Loucy (cell line): Measurements from ENCODE around the gene CCDC28B.

Source experiments
- H2AFZ ChIP-seq: fragments of 200-600 bp; sonication (generic); 2 replicates; pipeline ENCODE4 v1.6.0; 2016; ENCODE audit warnings: antibody characterized with exemption, mild to moderate bottlenecking, low read length, moderate library complexity
- H3F3A ChIP-seq: fragments of 200-600 bp; 2 replicates; pipeline ENCODE4 v1.6.0; 2016; ENCODE audit warnings: antibody characterized with exemption, low read depth, mild to moderate bottlenecking
- H3K27me3 ChIP-seq: fragments of 200-600 bp; sonication (generic); 2 replicates; pipeline ENCODE4 v1.6.1; 2014; ENCODE audit warnings: low read length, mild to moderate bottlenecking; ENCODE audit not compliant: insufficient read depth, poor library complexity, severe bottlenecking
- H3K36me3 ChIP-seq: fragments of 200-600 bp; sonication (generic); 2 replicates; pipeline ENCODE4 v1.6.1; 2016; ENCODE audit warnings: low read length; ENCODE audit not compliant: insufficient read depth
- H3K4me1 ChIP-seq: fragments of 200-600 bp; sonication (generic); 2 replicates; pipeline ENCODE4 v1.5.1; 2014; ENCODE audit warnings: low read length, mild to moderate bottlenecking; ENCODE audit not compliant: insufficient read depth, poor library complexity, severe bottlenecking
- H3K4me2 ChIP-seq: fragments of 200-600 bp; sonication (generic); 2 replicates; pipeline ENCODE4 v1.6.0; 2014; ENCODE audit warnings: antibody characterized with exemption, low read length, low read depth, mild to moderate bottlenecking; ENCODE audit not compliant: poor library complexity, severe bottlenecking
- H3K4me3 ChIP-seq: fragments of 200-600 bp; sonication (generic); 2 replicates; pipeline ENCODE4 v1.5.1; 2014; ENCODE audit warnings: low read length, mild to moderate bottlenecking, mixed read lengths; ENCODE audit not compliant: poor library complexity, severe bottlenecking
- H3K79me2 ChIP-seq: fragments of 200-600 bp; sonication (generic); 2 replicates; pipeline ENCODE4 v1.6.1; 2014; ENCODE audit warnings: low read length; ENCODE audit not compliant: insufficient read depth
- H3K9ac ChIP-seq: fragments of 200-600 bp; sonication (generic); 2 replicates; pipeline ENCODE4 v1.6.0; 2014; ENCODE audit warnings: mild to moderate bottlenecking, low read depth, low read length, moderate library complexity; ENCODE audit not compliant: poor library complexity, severe bottlenecking
- H3K9me2 ChIP-seq: fragments of 200-600 bp; sonication (generic); replicated peaks from 2 replicates; pipeline ENCODE4 v1.6.1; 2016; ENCODE audit warnings: low read depth, low read length, mixed read lengths
- H3K9me3 ChIP-seq: fragments of 200-600 bp; sonication (generic); 2 replicates; pipeline ENCODE4 v1.6.1; 2014; ENCODE audit warnings: mild to moderate bottlenecking, antibody characterized with exemption, low read length, low read depth; ENCODE audit not compliant: insufficient read depth
- H4K20me1 ChIP-seq: fragments of 200-600 bp; sonication (generic); 2 replicates; pipeline ENCODE4 v1.6.0; 2014; ENCODE audit warnings: antibody characterized with exemption, low read length, mild to moderate bottlenecking; ENCODE audit not compliant: insufficient read depth, poor library complexity, severe bottlenecking
- CTCF ChIP-seq: fragments of 200-600 bp; sonication (generic); conservative IDR thresholded peaks from 2 replicates; pipeline ENCODE4 v1.5.1; 2014; ENCODE audit warnings: mild to moderate bottlenecking, antibody characterized with exemption, low read length
- EZH2phosphoT487 ChIP-seq: fragments of 200-600 bp; IDR thresholded peaks from 2 replicates; pipeline ENCODE4 v1.6.1; 2018; ENCODE audit warnings: antibody characterized with exemption, mild to moderate bottlenecking, moderate library complexity, borderline replicate concordance

CCDC28B gene

GRCh38 chr1:32216566-32216965 is 16.2 kb downstream of the CCDC28B start:
- Histone ChIP-seq H3K79me2 (no peaks in the 10 kb centered on the region), H3K4me2 (no peak overlapping the region), H3K4me1 (peaks cover 7% of the 10 kb centered on the region), H3K27me3 (no peaks in the 10 kb centered on the region), H3K4me3 (no peak overlapping the region), H3K9me2 (no peaks in the 10 kb centered on the region), H4K20me1 (no peaks in the 10 kb centered on the region), H2AFZ (no peak overlapping the region), H3F3A (no peaks in the 10 kb centered on the region), H3K9me3 (no peaks in the 10 kb centered on the region), H3K9ac (no peak overlapping the region), H3K36me3 (no peaks in the 10 kb centered on the region)
- TF ChIP-seq EZH2phosphoT487 (no peak), CTCF (no peak)

DNA sequence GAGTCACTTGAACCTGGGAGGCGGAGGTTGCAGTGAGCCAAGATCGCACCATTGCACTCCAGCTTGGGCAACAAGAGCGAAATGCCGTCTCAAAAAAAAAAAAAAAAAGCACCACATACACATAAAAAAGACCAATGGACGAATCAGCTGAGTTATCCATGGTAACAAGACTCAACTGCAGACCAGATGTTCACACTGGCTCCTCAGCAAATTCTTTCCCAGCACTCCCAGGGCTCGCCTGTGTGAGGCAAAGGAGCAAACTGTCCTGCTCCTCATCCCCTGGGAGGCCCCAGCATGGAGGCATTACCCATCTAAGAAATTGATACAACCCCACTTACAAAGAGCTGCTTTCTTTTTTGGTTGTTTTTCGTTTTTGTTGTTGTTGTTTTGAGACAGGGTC is 18.6 kb downstream of the CCDC28B start:
- Histone ChIP-seq H3K9ac (no peak overlapping the region), H3K79me2 (peaks cover 18% of the 10 kb centered on the region), H3K9me2 (no peaks in the 10 kb centered on the region), H3F3A (no peaks in the 10 kb centered on the region), H3K4me2 (no peak overlapping the region), H3K9me3 (no peaks in the 10 kb centered on the region), H3K4me1 (peaks cover 24% of the 10 kb centered on the region), H3K36me3 (no peaks in the 10 kb centered on the region), H4K20me1 (no peaks in the 10 kb centered on the region), H2AFZ (no peak overlapping the region), H3K4me3 (no peak overlapping the region), H3K27me3 (no peaks in the 10 kb centered on the region)
- TF ChIP-seq CTCF (no peak), EZH2phosphoT487 (no peak)

- Histone ChIP-seq H3K36me3 (no peaks in the 10 kb centered on the region; the same call in 1 of the 2 replicates), H3K4me2 (peak overlapping the region; percentile 91), H3K4me1 (peaks cover 27% of the 10 kb centered on the region), H4K20me1 (no peaks in the 10 kb centered on the region), H3K9me2 (no peaks in the 10 kb centered on the region), H3K27me3 (no peaks in the 10 kb centered on the region), H3K79me2 (peaks cover 22% of the 10 kb centered on the region), H3K9me3 (no peaks in the 10 kb centered on the region), H2AFZ (no peak overlapping the region), H3K4me3 (peak overlapping the region; percentile 90), H3K9ac (no peak overlapping the region), H3F3A (no peaks in the 10 kb centered on the region)
- TF ChIP-seq EZH2phosphoT487 (no peak), CTCF (no peak)
Observed at GRCh38 chr1:32220746-32221580, 20.6 kb downstream of the CCDC28B start.
